KMS-11 (cell line): Measurements from ENCODE around the gene CDC42.

Experiments used
- H2AFZ ChIP-seq: fragments of 200-600 bp; sonication (generic); 2 replicates; pipeline ENCODE4 v1.6.1; 2016; ENCODE audit warnings: antibody characterized with exemption, mixed run types, low read depth
- H3K27ac ChIP-seq: fragments of 200-600 bp; sonication (generic); 2 replicates; pipeline ENCODE4 v1.6.1; 2016; ENCODE audit warnings: mild to moderate bottlenecking, mixed run types
- H3K27me3 ChIP-seq: fragments of 200-600 bp; sonication (generic); 2 replicates; pipeline ENCODE4 v1.6.1; 2017; ENCODE audit warnings: mild to moderate bottlenecking, low read depth, mixed run types, moderate library complexity; ENCODE audit not compliant: insufficient read depth
- H3K36me3 ChIP-seq: fragments of 200-600 bp; sonication (generic); 2 replicates; pipeline ENCODE4 v1.6.1; 2017; ENCODE audit warnings: mild to moderate bottlenecking, mixed run types; ENCODE audit not compliant: insufficient read depth
- H3K4me1 ChIP-seq: fragments of 200-600 bp; sonication (generic); 2 replicates; pipeline ENCODE4 v1.6.1; 2016; ENCODE audit warnings: mild to moderate bottlenecking, low read depth, mixed run types; ENCODE audit not compliant: poor library complexity, severe bottlenecking
- H3K4me2 ChIP-seq: fragments of 200-600 bp; sonication (generic); 2 replicates; pipeline ENCODE4 v1.7.0; 2016; ENCODE audit warnings: mild to moderate bottlenecking, mixed run types
- H3K4me3 ChIP-seq: fragments of 200-600 bp; sonication (generic); IDR thresholded peaks from 2 replicates; pipeline ENCODE4 v1.6.1; 2017; ENCODE audit warnings: low read depth, low read length, mixed read lengths; ENCODE audit not compliant: insufficient read depth
- H3K79me2 ChIP-seq: fragments of 200-600 bp; sonication (generic); 2 replicates; pipeline ENCODE4 v1.6.1; 2016; ENCODE audit warnings: low read depth, mixed run types; ENCODE audit not compliant: insufficient read depth
- H3K9ac ChIP-seq: fragments of 200-600 bp; sonication (generic); 2 replicates; pipeline ENCODE4 v1.6.1; 2016; ENCODE audit warnings: mild to moderate bottlenecking, mixed run types
- H4K20me1 ChIP-seq: fragments of 200-600 bp; sonication (generic); 2 replicates; pipeline ENCODE4 v1.6.1; 2016; ENCODE audit warnings: mild to moderate bottlenecking, mixed run types; ENCODE audit not compliant: insufficient read depth
- CTCF ChIP-seq: fragments of 200-600 bp; sonication (generic); conservative IDR thresholded peaks from 2 replicates; pipeline ENCODE4 v1.6.1; 2017; ENCODE audit warnings: low read depth, mild to moderate bottlenecking, antibody characterized with exemption, low read length, moderate library complexity, mixed read lengths

CDC42 gene

DNA sequence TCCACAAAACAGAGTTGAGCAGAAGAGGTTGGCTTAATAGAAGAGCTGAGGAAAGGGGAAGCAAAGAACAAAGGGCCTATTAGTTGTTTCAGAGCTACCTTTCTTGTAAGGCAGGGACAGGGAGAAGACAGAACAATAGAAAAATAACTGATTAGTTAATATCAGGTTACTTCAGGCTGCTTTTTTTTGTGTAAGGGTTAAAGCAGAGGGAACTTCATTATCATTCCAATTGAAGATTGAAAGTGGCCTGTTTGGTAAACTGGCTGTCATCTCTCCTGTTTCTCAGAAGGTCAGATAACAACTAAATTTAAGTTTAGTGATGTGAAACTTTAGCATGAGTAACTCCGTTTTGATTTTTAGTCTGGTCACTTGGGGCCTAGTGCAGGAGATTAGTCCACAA, 22.3 kb downstream of the CDC42 start:
- Histone ChIP-seq H4K20me1 (peaks cover 66% of the 10 kb centered on the region), H3K27ac (no peak overlapping the region), H3K9ac (no peak overlapping the region), H3K79me2 (peaks cover 99% of the 10 kb centered on the region), H3K27me3 (no peaks in the 10 kb centered on the region), H3K4me1 (peaks cover 21% of the 10 kb centered on the region), H3K36me3 (no peaks in the 10 kb centered on the region), H3K4me3 (no peak overlapping the region), H3K4me2 (no peak overlapping the region), H2AFZ (no peak overlapping the region)
- no peak for TF ChIP-seq CTCF

GRCh38 chr1:22075718-22076117, 23.2 kb downstream of the CDC42 start:
- H3K9ac ChIP-seq, result no peak overlapping the region
- peaks cover 61% of the 10 kb centered on the region for H4K20me1 ChIP-seq
- no peak overlapping the region for H3K27ac ChIP-seq
- H3K36me3 ChIP-seq, result no peaks in the 10 kb centered on the region
- H2AFZ ChIP-seq, result no peak overlapping the region
- no peak overlapping the region for H3K4me3 ChIP-seq
- H3K4me1 ChIP-seq, result peaks cover 21% of the 10 kb centered on the region
- no peaks in the 10 kb centered on the region for H3K27me3 ChIP-seq
- H3K79me2 ChIP-seq, result peaks cover 93% of the 10 kb centered on the region
- H3K4me2 ChIP-seq, result no peak overlapping the region
- no peak for TF ChIP-seq CTCF

DNA sequence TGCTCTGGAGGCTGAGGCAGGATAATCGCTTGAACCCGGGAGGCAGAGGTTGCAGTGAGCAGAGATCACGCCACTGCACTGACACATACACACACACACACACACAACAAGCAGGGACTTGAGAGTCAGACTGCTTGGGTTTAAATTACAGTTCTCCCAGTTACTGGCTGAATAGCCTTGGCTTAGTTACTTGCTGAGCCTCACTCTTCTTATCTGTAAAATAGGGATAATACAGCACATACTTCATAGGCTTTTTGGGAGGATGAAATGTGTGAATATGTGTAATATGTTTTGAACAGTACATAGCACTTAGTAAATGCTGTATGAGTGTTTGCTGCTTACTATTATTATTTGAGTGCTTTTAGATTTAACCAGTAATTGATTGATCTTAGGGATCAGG, 23.8 kb downstream of the CDC42 start:
- Histone ChIP-seq H3K4me2 (no peak overlapping the region), H3K79me2 (peaks cover 93% of the 10 kb centered on the region), H2AFZ (no peak overlapping the region), H3K4me3 (no peak overlapping the region), H3K27ac (no peak overlapping the region), H3K9ac (no peak overlapping the region), H3K36me3 (no peaks in the 10 kb centered on the region), H3K27me3 (no peaks in the 10 kb centered on the region), H4K20me1 (peaks cover 57% of the 10 kb centered on the region), H3K4me1 (peaks cover 21% of the 10 kb centered on the region)
- TF ChIP-seq CTCF, result no peak

GRCh38 chr1:22077728-22078127, 25.2 kb downstream of the CDC42 start:
- Histone ChIP-seq H4K20me1 (peaks cover 50% of the 10 kb centered on the region), H3K27ac (no peak overlapping the region), H3K36me3 (no peaks in the 10 kb centered on the region), H3K9ac (no peak overlapping the region), H3K4me1 (peaks cover 16% of the 10 kb centered on the region), H3K4me2 (no peak overlapping the region), H3K79me2 (peaks cover 91% of the 10 kb centered on the region), H3K27me3 (no peaks in the 10 kb centered on the region), H2AFZ (no peak overlapping the region), H3K4me3 (no peak overlapping the region)
- TF ChIP-seq CTCF, result no peak
